HepG2 (cell line): ENCODE data around the gene TLN1. TPM values are rescaled to one million over a fixed set of nuclear protein-coding genes. Genes with fewer than 3 reads are reported as not detected.

ENCODE experiments used
- BCL6 ChIP-seq: IDR thresholded peaks from 2 replicates; pipeline ENCODE4 v1.6.1; 2016; ENCODE audit warnings: missing genetic modification reagents, missing compliant biosample characterization
- DMAP1 ChIP-seq: IDR thresholded peaks from 2 replicates; pipeline ENCODE4 v1.6.1; 2016
- IKZF1 ChIP-seq: fragments of 450-650 bp; IDR thresholded peaks from 2 replicates; pipeline ENCODE4 v1.7.1; 2016
- IRF2 ChIP-seq: IDR thresholded peaks from 2 replicates; pipeline ENCODE4 v1.6.1; 2018; ENCODE audit warnings: missing genetic modification reagents, missing compliant biosample characterization
- MIXL1 ChIP-seq: IDR thresholded peaks from 2 replicates; pipeline ENCODE4 v1.6.1; 2016
- PITX1 ChIP-seq: sonication (generic); formaldehyde crosslinking; IDR thresholded peaks from 2 replicates; pipeline ENCODE4 v1.5.1; 2020; ENCODE audit warnings: mild to moderate bottlenecking, missing genetic modification reagents
- REPIN1 ChIP-seq: sonication (generic); formaldehyde crosslinking; IDR thresholded peaks from 2 replicates; pipeline ENCODE4 v1.8.0; 2022; ENCODE audit warnings: missing genetic modification reagents, low read depth, mild to moderate bottlenecking, borderline replicate concordance
- REXO4 ChIP-seq: sonication (generic); formaldehyde crosslinking; IDR thresholded peaks from 2 replicates; pipeline ENCODE4 v1.8.0; 2022; ENCODE audit warnings: missing genetic modification reagents, mild to moderate bottlenecking, borderline replicate concordance
- SALL2 ChIP-seq: sonication (generic); formaldehyde crosslinking; IDR thresholded peaks from 2 replicates; pipeline ENCODE4 v1.8.1; 2023; ENCODE audit warnings: mild to moderate bottlenecking, missing genetic modification reagents, inconsistent platforms
- SRSF1 ChIP-seq: fragments of 200-400 bp; formaldehyde crosslinking; optimal IDR thresholded peaks from 2 replicates; pipeline ENCODE3; 2017; ENCODE audit warnings: mild to moderate bottlenecking, low read depth, low read length, moderate library complexity
- TRIM24 ChIP-seq: sonication (generic); formaldehyde crosslinking; IDR thresholded peaks from 2 replicates; pipeline ENCODE4 v1.8.0; 2022; ENCODE audit warnings: mild to moderate bottlenecking, missing genetic modification reagents
- ZBTB20 ChIP-seq: sonication (generic); formaldehyde crosslinking; IDR thresholded peaks from 2 replicates; pipeline ENCODE4 v1.8.1; 2023; ENCODE audit warnings: missing genetic modification reagents, low read depth, mild to moderate bottlenecking, borderline replicate concordance
- ZFP82 ChIP-seq: sonication (generic); formaldehyde crosslinking; IDR thresholded peaks from 2 replicates; pipeline ENCODE4 v1.5.1; 2020; ENCODE audit warnings: mild to moderate bottlenecking, missing genetic modification reagents, borderline replicate concordance
- ZNF256 ChIP-seq: sonication (generic); formaldehyde crosslinking; conservative IDR thresholded peaks from 2 replicates; pipeline ENCODE4 v1.4.0; 2020; ENCODE audit warnings: missing genetic modification reagents
- ZNF337 ChIP-seq: sonication (generic); formaldehyde crosslinking; IDR thresholded peaks from 2 replicates; pipeline ENCODE4 v1.5.1; 2020; ENCODE audit warnings: missing genetic modification reagents, low read depth, mild to moderate bottlenecking, borderline replicate concordance
- polyA plus RNA-seq, 8 experiments: library from polyadenylated mRNA; depleted of rRNA in 3 of 8; stranded (reverse) in 7 of 8; unstranded in 1 of 8; fragments of >200 nt; fragmentation: Illumina TruSeq in 4 of 8; extraction: Trizol in 4 of 8; gene quantifications; 2 replicates each; pipeline versions ENCODE4 v1.2.1 to v1.2.3, GENCODE V29; 2011 to 2016; ENCODE audit warnings: low read depth in 4 of 8, missing spikeins in 1 of 8, mixed read lengths in 1 of 8; ENCODE audit not compliant: insufficient read depth in 1 of 8
- total RNA-seq, 5 experiments: library from RNA; depleted of rRNA; stranded (reverse); fragments of >200 nt; fragmentation: Illumina TruSeq; extraction: Trizol; gene quantifications; 2 replicates each; pipeline ENCODE4 v1.2.3, GENCODE V29; 2016; ENCODE audit warnings: low read depth in 1 of 5
- TF ChIP-seq, protein P1 (sequence below): sonication (generic); formaldehyde crosslinking; IDR thresholded peaks from 2 replicates; pipeline ENCODE4 v1.4.0; 2020; ENCODE audit warnings: missing genetic modification reagents
- TF ChIP-seq, protein P2 (sequence below): sonication (generic); formaldehyde crosslinking; IDR thresholded peaks from 2 replicates; pipeline ENCODE4 v1.8.1; 2023; ENCODE audit warnings: mild to moderate bottlenecking, inconsistent platforms, moderate library complexity, missing genetic modification reagents, borderline replicate concordance
- TF ChIP-seq, protein P3 (sequence below): sonication (generic); formaldehyde crosslinking; IDR thresholded peaks from 2 replicates; pipeline ENCODE4 v1.8.1; 2023; ENCODE audit warnings: mild to moderate bottlenecking, missing genetic modification reagents, borderline replicate concordance
- TF ChIP-seq, protein P4 (sequence below): sonication (generic); formaldehyde crosslinking; IDR thresholded peaks from 2 replicates; pipeline ENCODE4 v1.4.0; 2020; ENCODE audit warnings: missing genetic modification reagents
- TF ChIP-seq, protein P5 (sequence below): sonication (generic); formaldehyde crosslinking; conservative IDR thresholded peaks from 2 replicates; pipeline ENCODE4 v1.8.0; 2022; ENCODE audit warnings: missing genetic modification reagents
- TF ChIP-seq, protein P6 (sequence below): sonication (generic); formaldehyde crosslinking; IDR thresholded peaks from 2 replicates; pipeline ENCODE4 v1.5.0; 2020; ENCODE audit warnings: mild to moderate bottlenecking, low read depth, missing genetic modification reagents, borderline replicate concordance

TLN1 gene
- total and polyA plus RNA-seq, 2 of the 13 experiments (the other 11 are each of a cell fraction or from before 2014, with no cell fraction given) = 35.2 to 51.8 TPM

DNA sequence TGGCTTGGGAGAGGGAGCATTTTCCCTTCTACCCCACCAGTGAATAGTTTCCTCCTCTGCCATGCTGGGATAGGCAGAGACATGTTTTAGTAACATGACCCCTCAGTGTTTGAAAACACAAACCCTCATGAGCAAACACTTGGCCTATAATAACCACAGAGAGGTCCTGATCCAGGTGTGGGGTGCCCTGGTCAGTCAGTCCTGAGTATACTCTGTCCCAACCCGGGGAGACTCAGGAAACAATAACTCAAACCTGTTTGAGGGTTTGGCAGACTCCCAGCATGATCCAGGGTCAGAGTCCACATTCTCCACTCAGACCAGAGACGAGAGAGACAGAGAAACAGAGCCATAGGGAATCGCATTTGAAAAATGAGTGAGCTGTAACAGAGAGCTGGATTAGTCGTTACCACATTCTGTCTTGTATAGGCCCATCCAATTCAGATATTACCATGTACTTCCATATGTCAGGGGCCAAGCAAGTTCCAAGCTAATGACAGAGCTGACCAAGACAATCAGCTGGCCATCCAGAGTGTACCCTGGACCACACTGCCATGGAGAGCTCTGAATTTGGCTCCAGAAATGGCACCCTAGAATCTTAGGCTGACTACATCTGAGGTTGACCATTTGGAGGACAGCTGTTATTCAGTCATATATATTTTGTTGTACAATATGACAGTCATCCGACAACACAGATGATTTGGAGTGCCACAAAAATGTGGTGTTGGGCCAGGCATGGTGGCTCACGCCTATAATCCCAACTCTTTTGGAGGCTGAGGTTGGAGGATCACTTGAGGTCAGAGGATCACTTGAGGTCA, 62.5 kb downstream of the TLN1 start (continued):
- TF ChIP-seq, protein P1, sequence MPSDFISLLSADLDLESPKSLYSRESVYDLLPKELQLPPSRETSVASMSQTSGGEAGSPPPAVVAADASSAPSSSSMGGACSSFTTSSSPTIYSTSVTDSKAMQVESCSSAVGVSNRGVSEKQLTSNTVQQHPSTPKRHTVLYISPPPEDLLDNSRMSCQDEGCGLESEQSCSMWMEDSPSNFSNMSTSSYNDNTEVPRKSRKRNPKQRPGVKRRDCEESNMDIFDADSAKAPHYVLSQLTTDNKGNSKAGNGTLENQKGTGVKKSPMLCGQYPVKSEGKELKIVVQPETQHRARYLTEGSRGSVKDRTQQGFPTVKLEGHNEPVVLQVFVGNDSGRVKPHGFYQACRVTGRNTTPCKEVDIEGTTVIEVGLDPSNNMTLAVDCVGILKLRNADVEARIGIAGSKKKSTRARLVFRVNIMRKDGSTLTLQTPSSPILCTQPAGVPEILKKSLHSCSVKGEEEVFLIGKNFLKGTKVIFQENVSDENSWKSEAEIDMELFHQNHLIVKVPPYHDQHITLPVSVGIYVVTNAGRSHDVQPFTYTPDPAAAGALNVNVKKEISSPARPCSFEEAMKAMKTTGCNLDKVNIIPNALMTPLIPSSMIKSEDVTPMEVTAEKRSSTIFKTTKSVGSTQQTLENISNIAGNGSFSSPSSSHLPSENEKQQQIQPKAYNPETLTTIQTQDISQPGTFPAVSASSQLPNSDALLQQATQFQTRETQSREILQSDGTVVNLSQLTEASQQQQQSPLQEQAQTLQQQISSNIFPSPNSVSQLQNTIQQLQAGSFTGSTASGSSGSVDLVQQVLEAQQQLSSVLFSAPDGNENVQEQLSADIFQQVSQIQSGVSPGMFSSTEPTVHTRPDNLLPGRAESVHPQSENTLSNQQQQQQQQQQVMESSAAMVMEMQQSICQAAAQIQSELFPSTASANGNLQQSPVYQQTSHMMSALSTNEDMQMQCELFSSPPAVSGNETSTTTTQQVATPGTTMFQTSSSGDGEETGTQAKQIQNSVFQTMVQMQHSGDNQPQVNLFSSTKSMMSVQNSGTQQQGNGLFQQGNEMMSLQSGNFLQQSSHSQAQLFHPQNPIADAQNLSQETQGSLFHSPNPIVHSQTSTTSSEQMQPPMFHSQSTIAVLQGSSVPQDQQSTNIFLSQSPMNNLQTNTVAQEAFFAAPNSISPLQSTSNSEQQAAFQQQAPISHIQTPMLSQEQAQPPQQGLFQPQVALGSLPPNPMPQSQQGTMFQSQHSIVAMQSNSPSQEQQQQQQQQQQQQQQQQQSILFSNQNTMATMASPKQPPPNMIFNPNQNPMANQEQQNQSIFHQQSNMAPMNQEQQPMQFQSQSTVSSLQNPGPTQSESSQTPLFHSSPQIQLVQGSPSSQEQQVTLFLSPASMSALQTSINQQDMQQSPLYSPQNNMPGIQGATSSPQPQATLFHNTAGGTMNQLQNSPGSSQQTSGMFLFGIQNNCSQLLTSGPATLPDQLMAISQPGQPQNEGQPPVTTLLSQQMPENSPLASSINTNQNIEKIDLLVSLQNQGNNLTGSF (CRISPR knock-in tag) = no peak
- TF ChIP-seq, protein P2, sequence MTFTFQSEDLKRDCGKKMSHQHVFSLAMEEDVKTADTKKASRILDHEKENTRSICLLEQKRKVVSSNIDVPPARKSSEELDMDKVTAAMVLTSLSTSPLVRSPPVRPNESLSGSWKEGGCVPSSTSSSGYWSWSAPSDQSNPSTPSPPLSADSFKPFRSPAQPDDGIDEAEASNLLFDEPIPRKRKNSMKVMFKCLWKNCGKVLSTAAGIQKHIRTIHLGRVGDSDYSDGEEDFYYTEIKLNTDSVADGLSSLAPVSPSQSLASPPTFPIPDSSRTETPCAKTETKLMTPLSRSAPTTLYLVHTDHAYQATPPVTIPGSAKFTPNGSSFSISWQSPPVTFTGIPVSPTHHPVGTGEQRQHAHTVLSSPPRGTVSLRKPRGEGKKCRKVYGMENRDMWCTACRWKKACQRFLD (CRISPR knock-in tag) = no peak
- TF ChIP-seq TRIM24 (CRISPR knock-in tag) (no peak), BCL6 (0 out of 2 replicates have a peak, but pooled peaks have one; percentile 22), DMAP1 (CRISPR knock-in tag) (peak; percentile 35; the same call in 1 of the 2 replicates), IKZF1 (no peak), PITX1 (peak; percentile 71; the same call in 1 of the 2 replicates), IRF2 (peak; percentile 61), REXO4 (CRISPR knock-in tag) (no peak), SALL2 (no peak), MIXL1 (no peak), ZNF256 (CRISPR knock-in tag) (no peak), ZBTB20 (CRISPR knock-in tag) (peak; percentile 80; the same call in 1 of the 2 replicates), SRSF1 (no peak), ZNF337 (CRISPR knock-in tag) (no peak), REPIN1 (CRISPR knock-in tag) (peak; percentile 81; the same call in 1 of the 2 replicates), ZFP82 (no peak)
- TF ChIP-seq, protein P3, sequence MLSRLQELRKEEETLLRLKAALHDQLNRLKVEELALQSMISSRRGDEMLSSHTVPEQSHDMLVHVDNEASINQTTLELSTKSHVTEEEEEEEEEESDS (CRISPR knock-in tag) = no peak
- TF ChIP-seq, protein P4, sequence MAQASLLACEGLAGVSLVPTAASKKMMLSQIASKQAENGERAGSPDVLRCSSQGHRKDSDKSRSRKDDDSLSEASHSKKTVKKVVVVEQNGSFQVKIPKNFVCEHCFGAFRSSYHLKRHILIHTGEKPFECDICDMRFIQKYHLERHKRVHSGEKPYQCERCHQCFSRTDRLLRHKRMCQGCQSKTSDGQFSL (CRISPR knock-in tag) = no peak
- TF ChIP-seq, protein P5, sequence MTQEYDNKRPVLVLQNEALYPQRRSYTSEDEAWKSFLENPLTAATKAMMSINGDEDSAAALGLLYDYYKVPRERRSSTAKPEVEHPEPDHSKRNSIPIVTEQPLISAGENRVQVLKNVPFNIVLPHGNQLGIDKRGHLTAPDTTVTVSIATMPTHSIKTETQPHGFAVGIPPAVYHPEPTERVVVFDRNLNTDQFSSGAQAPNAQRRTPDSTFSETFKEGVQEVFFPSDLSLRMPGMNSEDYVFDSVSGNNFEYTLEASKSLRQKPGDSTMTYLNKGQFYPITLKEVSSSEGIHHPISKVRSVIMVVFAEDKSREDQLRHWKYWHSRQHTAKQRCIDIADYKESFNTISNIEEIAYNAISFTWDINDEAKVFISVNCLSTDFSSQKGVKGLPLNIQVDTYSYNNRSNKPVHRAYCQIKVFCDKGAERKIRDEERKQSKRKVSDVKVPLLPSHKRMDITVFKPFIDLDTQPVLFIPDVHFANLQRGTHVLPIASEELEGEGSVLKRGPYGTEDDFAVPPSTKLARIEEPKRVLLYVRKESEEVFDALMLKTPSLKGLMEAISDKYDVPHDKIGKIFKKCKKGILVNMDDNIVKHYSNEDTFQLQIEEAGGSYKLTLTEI = no peak
- TF ChIP-seq, protein P6, sequence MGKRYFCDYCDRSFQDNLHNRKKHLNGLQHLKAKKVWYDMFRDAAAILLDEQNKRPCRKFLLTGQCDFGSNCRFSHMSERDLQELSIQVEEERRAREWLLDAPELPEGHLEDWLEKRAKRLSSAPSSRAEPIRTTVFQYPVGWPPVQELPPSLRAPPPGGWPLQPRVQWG (CRISPR knock-in tag) = no peak
